ENCODE results near the gene KIFC1.

KIFC1 gene

GRCh38 chr6:33445119-33445603 is 53.5 kb downstream of the KIFC1 start:
- no peak for DNase-seq

GRCh38 chr6:33446356-33446755 is 54.7 kb downstream of the KIFC1 start:
- DNase-seq, result no peak

- DNase-seq, result no peak
Observed at GRCh38 chr6:33450434-33450833, 58.8 kb downstream of the KIFC1 start.

- no peak for DNase-seq
Observed at GRCh38 chr6:33451606-33452005, 60.0 kb downstream of the KIFC1 start.

- DNase-seq, result no peak
Observed at GRCh38 chr6:33452496-33452895, 60.9 kb downstream of the KIFC1 start.

- DNase-seq, result no peak
Observed at GRCh38 chr6:33453393-33454008, 61.9 kb downstream of the KIFC1 start.

GRCh38 chr6:33454009-33454946 is 62.7 kb downstream of the KIFC1 start, which contains the start of gene ZBTB9:
ZBTB9 (plus strand) TSS chr6:33454576; CDS start chr6:33455101, 525 bp downstream.
- peak; percentile 90 for DNase-seq

- DNase-seq, result no peak
Observed at GRCh38 chr6:33455051-33455450, 63.4 kb downstream of the KIFC1 start.

GRCh38 chr6:33456156-33456555 is 64.5 kb downstream of the KIFC1 start:
- no peak for DNase-seq

- DNase-seq, result no peak
Observed at GRCh38 chr6:33458676-33459075, 67.1 kb downstream of the KIFC1 start.

- no peak for DNase-seq
Observed at GRCh38 chr6:33459226-33459625, 67.6 kb downstream of the KIFC1 start.

Measured in activated CD4-positive, CD25-positive, alpha-beta regulatory T cell treated with anti-CD3 and anti-CD28 coated beads, Interleukin-2, amount 50 U/mL, for 72 hours (primary cell).